Fibroblast of lung (primary cell): ENCODE data around the gene ZNF530.

Experiments
- CTCF ChIP-seq, 2 donors: IDR thresholded peaks in 1 of 2; conservative IDR thresholded peaks in 1 of 2; 1 replicate in 1 of 2; 2 replicates in 1 of 2; pipeline ENCODE4 v1.5.1; 2011 to 2012; ENCODE audit warnings: low read length in 2 of 2, control low read depth in 1 of 2, inconsistent platforms in 1 of 2, low read depth in 1 of 2, mild to moderate bottlenecking in 1 of 2
- EZH2 ChIP-seq: IDR thresholded peaks from 2 replicates; pipeline ENCODE4 v1.5.1; 2012; ENCODE audit warnings: low read length, control low read depth, mild to moderate bottlenecking; ENCODE audit errors: missing control alignments

- TF ChIP-seq CTCF (conservative IDR thresholded peaks at IDR 0.05 in 1 of 2, IDR thresholded peaks at IDR 0.05 in 1 of 2; ENCODE audit: low read depth in 1 of 2, low read length in 2 of 2) (no peak), EZH2 (no peak)
Measured at GRCh38 chr19:57583521-57584416, 15.9 kb upstream of the ZNF530 start, which contains the start of gene ZIK1.
